ENCODE measurements around the gene PASD1.

DNA sequence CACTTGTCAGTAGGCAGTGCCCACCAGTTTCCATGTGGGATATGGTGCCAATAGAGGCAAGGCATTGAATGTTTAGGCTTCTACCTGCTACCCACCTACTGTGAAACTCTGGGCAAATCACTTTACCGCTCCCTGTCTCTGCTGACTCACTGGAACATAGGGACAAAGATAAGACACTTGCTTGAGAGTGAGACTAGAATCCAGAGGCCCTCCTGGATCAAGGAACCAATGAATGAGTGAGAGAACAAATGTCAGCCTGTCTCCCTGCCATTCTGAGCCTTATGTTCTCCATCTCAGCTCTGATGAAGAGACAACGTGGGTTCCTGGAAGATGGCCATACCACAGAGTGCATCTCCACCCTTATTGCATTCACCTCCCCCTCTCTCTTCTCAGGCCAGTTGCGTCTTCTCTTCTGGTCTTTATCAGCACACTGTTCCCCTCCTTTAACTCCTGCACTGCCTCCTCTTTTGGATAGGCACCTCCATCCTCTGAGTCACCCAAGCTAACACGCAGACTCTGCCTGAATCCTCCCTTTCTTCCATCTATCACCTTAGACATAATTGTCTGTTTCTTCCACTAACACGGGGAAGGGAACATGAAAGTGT, 116.4 kb downstream of the PASD1 start:
- TF ChIP-seq ZNF350 (tag by site-specific recombination; IDR thresholded peaks at IDR 0.05) (no peak), ZNF24 (tag by site-specific recombination; IDR thresholded peaks at IDR 0.05) (no peak), ZNF155 (tag by site-specific recombination; IDR thresholded peaks at IDR 0.05) (no peak), ZNF274 (IDR thresholded peaks at IDR 0.05; ENCODE audit: low read length) (no peak), ZNF274 (tag by site-specific recombination; IDR thresholded peaks at IDR 0.05; ENCODE audit: borderline replicate concordance) (no peak)
- TF ChIP-seq, protein P1, sequence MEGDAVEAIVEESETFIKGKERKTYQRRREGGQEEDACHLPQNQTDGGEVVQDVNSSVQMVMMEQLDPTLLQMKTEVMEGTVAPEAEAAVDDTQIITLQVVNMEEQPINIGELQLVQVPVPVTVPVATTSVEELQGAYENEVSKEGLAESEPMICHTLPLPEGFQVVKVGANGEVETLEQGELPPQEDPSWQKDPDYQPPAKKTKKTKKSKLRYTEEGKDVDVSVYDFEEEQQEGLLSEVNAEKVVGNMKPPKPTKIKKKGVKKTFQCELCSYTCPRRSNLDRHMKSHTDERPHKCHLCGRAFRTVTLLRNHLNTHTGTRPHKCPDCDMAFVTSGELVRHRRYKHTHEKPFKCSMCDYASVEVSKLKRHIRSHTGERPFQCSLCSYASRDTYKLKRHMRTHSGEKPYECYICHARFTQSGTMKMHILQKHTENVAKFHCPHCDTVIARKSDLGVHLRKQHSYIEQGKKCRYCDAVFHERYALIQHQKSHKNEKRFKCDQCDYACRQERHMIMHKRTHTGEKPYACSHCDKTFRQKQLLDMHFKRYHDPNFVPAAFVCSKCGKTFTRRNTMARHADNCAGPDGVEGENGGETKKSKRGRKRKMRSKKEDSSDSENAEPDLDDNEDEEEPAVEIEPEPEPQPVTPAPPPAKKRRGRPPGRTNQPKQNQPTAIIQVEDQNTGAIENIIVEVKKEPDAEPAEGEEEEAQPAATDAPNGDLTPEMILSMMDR (tag by site-specific recombination; IDR thresholded peaks at IDR 0.05) = no peak

Data from HEK293 (cell line).